Fibroblast of the aortic adventitia (primary cell): ENCODE data around the gene YWHAH. TPM values are rescaled to one million over a fixed set of nuclear protein-coding genes. Genes with fewer than 3 reads are reported as not detected.
A peak's percentile ranks its signal among the peaks of the same experiment; 100 is the strongest.

Source experiments
- DNase-seq: peaks from one replicate; pipeline ENCODE4 v3.0.0-alpha.2; 2010; ENCODE audit warnings: low read depth
- H3K4me3 ChIP-seq: 2 replicates; pipeline ENCODE4 v1.5.1; 2011; ENCODE audit warnings: low read depth, mild to moderate bottlenecking, control low read depth, low read length, moderate library complexity
- CTCF ChIP-seq: IDR thresholded peaks from 2 replicates; pipeline ENCODE4 v1.5.1; 2011; ENCODE audit warnings: mild to moderate bottlenecking, low read length, control low read depth, inconsistent platforms; ENCODE audit not compliant: insufficient read depth
- total RNA-seq: library from RNA; depleted of rRNA; stranded (reverse); fragments of >200 nt; gene quantifications from 2 replicates; pipeline ENCODE4 v1.2.3, GENCODE V29; 2012; ENCODE audit warnings: low replicate concordance

YWHAH gene
- total RNA-seq, 1 donor: 174 TPM

DNA sequence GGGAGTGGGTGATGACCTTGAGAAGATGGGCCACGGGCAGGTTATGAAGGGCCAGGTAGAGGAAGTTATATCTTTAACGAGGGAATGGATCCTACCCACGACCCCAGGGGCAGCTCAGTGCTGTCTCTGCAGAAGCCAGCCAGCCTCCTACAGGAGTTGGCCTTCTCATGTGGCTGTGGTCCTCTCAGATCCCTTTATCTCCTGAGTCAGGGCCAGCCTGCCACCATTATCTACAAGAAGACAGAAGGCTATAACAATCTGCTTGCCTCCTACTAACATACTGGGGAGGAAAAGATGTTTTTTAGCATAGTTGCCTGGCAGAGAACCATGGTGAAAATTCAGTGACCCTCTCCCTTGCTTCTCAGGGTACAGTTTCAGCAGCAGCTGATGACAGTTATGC, 7.0 kb upstream of the YWHAH start:
- H3K4me3 ChIP-seq: no peak overlapping the region
- TF ChIP-seq CTCF: no peak
- DNase-seq: no peak

GRCh38 chr22:31938296-31938695, 6.0 kb upstream of the YWHAH start:
- no peak overlapping the region for H3K4me3 ChIP-seq
- no peak for DNase-seq
- TF ChIP-seq CTCF: no peak

- no peak for TF ChIP-seq CTCF
- DNase-seq: no peak
- H3K4me3 ChIP-seq: no peak overlapping the region
Observed at GRCh38 chr22:31940506-31940905, 3.8 kb upstream of the YWHAH start.

DNA sequence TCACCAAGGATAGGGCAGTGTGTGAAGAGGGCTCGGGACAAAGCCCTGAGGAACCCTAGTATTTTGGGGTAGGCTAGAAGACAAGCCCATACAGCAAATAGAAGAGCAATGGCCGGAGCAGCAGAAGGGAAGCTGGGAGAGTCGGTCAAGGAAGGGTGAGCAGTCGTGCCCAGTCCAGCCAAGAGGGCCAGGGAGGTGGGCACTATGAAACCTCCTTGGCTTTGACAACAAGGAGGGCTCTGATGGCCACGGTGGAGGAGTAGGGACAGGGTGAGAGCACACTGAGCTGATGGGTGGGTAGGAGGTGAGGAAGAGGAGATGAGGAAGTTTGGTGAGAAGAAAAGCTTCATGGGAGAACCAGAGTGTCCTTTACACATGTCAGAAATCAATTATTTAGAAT, 2.2 kb upstream of the YWHAH start:
- TF ChIP-seq CTCF: no peak
- no peak for DNase-seq
- no peak overlapping the region for H3K4me3 ChIP-seq

DNA sequence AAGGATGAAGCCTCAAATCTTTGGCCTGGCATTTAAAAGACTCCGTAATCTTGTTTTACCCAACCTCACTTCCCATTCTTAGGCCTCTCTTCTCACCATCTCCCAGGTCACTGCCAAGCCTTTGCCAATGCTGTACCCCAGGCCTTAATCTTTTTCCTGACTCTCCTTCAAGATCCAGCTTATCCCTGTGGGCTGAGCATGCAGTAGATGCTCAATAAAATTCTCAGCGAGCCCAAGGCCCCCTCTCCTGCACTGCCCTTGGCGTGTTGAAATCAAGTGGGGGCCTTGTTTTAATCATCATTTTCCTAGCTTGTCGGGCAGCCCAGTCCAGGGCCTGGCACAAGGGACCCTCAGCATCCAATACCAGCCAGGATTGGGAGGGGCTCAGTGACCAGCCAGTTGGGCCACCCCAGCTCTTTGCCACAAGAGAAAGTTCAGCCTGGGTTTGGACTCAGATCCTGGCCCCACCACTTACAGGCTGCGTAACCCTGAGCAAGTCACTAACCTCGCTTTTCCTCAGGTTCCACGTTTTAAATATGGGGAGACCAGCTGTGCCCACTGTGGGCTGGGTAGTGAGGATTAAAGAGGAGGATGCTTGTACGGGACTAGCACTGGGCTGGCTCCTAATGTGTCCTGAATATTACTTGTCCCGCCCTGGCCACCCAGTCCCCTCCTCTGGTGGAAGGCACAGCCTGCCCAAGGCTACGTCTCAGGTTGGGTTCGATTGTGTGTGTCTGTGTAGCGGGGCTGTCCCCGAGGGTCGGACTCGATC, 943 bp upstream of the YWHAH start:
- DNase-seq: no peak
- H3K4me3 ChIP-seq: peak overlapping the region; percentile 74
- no peak for TF ChIP-seq CTCF

GRCh38 chr22:31944700-31945442, 536 bp downstream of the YWHAH start:
- H3K4me3 ChIP-seq: peak overlapping the region; percentile 89
- peak; percentile 6 for TF ChIP-seq CTCF
- DNase-seq: no peak
